NCI-H82 (cell line): ENCODE data around the gene LGALS12.

Source experiments
- DNase-seq: peaks from one replicate; lab custom pipeline; 2025; lab: John Stamatoyannopoulos, UW

The LGALS12 gene

DNA sequence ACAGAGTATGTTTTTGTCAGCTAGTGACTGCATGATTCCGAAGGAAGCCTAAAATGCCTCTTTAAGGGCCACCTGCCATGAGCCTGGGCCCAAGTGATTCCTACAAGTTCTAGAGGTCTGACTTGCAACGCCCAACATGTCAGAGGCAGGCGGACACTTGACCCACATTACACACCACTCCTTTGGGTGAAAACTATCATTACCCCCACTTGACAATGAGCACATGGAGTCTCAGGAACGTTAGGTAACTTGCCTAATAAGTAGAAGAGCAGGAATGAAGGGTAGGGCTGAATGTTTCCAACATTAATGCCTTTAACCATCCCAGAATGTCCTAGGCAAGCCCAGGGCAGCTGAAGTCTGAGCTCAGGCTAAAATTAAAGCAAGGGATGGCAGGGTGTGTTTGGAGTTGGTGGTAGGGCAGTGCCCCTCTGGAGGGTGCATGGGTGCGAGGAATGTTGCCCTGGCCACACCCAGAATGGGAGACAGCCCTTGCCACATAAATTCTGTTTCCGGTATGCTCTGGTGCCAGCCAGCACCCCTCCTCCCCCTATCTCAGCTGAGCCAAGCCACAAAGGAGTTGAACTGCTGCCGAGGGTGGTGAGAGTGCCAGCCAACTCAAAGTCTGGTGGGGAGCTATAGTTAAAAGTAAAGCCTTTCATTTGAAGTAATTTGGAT is 54.8 kb downstream of the LGALS12 start:
- DNase-seq: no peak

DNA sequence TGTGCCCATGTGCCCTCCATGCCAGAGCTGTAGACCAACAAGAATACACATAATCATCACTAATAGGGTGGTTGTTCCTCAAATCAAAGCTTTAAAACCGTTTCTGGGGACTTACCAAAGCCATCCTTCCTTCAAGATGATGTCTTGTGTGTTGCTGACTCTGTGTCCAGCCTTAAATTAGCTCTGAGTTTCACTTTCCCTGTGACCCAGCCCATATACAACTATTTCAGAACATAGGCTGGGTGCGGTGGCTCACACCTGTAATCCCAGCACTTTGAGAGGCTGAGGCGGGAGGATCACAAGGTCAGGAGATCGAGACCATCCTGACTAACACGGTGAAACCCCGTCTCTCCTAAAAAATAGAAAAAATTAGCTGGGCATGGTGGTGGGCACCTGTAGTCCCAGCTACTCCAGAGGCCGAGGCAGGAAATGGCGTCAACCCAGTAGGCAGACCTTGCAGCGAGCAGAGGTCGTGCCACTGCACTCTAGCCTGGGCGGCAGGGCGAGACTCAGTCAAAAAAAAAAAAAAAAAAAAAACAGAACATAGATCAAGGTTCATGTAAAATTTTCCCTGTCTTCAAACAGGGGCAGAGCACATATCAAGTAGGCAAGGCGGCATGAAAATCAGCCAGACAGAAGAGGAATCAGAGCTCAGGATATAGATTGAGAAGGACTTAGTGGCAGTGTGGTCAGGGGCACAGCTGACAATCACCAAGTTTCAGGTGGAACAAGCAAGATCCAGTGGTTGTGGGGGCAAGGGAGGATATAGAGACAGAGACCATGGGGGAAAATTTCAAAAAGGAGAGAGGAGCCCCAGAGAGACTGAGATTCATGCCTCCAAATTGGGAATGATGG is 57.5 kb downstream of the LGALS12 start, which contains the start of gene PLAAT2:
Gene PLAAT2, minus strand, starts transcription at position 179 of the 855 bp plus-strand sequence. Its CDS starts 55 bp downstream, at position 124.
- DNase-seq: no peak

DNA sequence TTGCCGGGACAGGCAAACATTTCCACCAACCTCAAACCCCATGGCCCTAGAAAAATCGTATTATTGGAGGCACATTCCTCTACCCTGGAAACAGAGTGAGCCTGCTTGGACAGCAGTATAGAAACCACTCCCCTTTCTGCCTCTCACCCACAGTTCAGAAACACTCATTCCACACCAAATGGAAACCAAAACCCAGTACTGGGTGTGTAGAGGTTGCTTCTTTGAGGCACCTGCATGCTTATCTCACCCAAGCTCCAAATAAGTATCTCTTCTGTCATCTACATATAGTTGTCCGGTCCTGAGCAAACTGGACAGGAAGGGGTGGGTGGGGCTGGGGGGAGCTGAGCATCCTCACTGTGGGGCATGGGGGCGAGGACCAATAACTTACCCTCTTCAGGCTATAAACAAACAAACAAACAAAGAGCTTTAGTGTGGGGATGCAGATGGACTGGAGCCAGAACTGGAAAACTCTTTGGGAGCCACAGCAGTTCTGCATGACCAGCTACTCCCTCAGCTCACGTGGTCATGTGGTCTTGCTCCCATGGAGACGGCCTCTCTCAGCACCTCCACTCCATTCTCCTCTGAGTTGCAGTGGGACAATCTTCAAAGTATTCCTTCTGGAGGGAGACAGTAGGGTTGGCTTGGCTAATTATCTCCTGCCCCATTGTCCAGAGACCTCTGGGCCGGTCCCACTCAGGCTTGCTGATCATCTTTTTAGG is 58.3 kb downstream of the LGALS12 start:
- no peak for DNase-seq

DNA sequence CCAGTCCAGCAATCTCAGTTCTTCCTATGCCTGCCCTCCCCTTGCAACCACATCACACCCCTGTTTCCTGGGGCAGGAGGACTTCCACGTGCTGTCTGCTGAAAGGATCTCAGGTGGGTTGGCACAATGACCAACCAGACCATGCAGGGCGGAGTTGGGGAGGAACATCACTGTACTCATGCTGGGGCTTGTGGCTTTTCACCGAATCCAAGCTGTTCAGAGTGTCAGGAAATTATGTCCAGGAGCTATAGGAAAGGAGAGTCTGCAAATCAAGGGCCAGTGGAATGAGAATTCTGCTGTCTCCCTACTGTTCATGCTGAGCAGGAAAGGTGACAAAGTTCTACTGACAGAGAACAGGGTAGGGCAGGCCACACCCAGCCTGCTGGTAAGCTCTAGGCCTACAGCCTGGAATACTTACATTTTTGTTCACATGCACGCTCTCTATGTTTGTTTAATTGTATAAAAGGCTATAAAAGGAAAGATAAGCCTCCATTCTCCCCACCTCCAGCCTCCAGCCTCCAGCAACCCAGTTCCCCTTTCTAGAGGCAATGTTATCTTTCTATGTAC is 59.0 kb downstream of the LGALS12 start:
- no peak for DNase-seq
